WTC11 (cell line): ENCODE data around the gene TSKU.

Source experiments
- NFYB ChIP-seq: sonication (generic); formaldehyde crosslinking; conservative IDR thresholded peaks from 2 replicates; pipeline ENCODE4 v1.8.0; 2022; ENCODE audit warnings: low read depth, missing genetic modification reagents
- TP53 ChIP-seq: sonication (generic); formaldehyde crosslinking; IDR thresholded peaks from 2 replicates; pipeline ENCODE4 v1.8.1; 2023; ENCODE audit warnings: mild to moderate bottlenecking, missing genetic modification reagents
- ZNF512 ChIP-seq: sonication (generic); formaldehyde crosslinking; IDR thresholded peaks from 2 replicates; pipeline ENCODE4 v1.8.1; 2022; ENCODE audit warnings: missing genetic modification reagents, borderline replicate concordance
- TF ChIP-seq, protein P1 (sequence below): fragments of 200-600 bp; IDR thresholded peaks from 2 replicates; pipeline ENCODE4 v1.8.0; 2022; ENCODE audit warnings: antibody characterized with exemption
- TF ChIP-seq, protein P2 (sequence below): sonication (generic); formaldehyde crosslinking; IDR thresholded peaks from 2 replicates; pipeline ENCODE4 v1.8.0; 2022; ENCODE audit warnings: mild to moderate bottlenecking, missing genetic modification reagents

- TF ChIP-seq NFYB (CRISPR knock-in tag) (no peak), TP53 (CRISPR knock-in tag) (no peak), ZNF512 (CRISPR knock-in tag) (no peak)
- TF ChIP-seq, protein P1, sequence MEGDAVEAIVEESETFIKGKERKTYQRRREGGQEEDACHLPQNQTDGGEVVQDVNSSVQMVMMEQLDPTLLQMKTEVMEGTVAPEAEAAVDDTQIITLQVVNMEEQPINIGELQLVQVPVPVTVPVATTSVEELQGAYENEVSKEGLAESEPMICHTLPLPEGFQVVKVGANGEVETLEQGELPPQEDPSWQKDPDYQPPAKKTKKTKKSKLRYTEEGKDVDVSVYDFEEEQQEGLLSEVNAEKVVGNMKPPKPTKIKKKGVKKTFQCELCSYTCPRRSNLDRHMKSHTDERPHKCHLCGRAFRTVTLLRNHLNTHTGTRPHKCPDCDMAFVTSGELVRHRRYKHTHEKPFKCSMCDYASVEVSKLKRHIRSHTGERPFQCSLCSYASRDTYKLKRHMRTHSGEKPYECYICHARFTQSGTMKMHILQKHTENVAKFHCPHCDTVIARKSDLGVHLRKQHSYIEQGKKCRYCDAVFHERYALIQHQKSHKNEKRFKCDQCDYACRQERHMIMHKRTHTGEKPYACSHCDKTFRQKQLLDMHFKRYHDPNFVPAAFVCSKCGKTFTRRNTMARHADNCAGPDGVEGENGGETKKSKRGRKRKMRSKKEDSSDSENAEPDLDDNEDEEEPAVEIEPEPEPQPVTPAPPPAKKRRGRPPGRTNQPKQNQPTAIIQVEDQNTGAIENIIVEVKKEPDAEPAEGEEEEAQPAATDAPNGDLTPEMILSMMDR, result no peak
- TF ChIP-seq, protein P2, sequence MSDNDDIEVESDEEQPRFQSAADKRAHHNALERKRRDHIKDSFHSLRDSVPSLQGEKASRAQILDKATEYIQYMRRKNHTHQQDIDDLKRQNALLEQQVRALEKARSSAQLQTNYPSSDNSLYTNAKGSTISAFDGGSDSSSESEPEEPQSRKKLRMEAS, result no peak
Measured at GRCh38 chr11:76785513-76785912, 2.4 kb downstream of the TSKU start.
